Measurements from ENCODE around the gene IQGAP2. TPM values are rescaled to one million over a fixed set of nuclear protein-coding genes. Genes with fewer than 3 reads are reported as not detected.
"Not testable (repeated sequence)": the region's sequence is repeated elsewhere in the genome, so short reads cannot be mapped to it uniquely, and the experiment has no call there.

Gene IQGAP2
- polyA plus RNA-seq, 2 donors = 1.4 to 2.0 TPM

GRCh38 chr5:76369668-76370067 lies 33.4 kb upstream of the IQGAP2 start:
- not testable (repeated sequence) for H3K9me3 ChIP-seq (ENCODE audit: control insufficient read depth in 2 of 2, insufficient read depth in 1 of 2, low read depth in 1 of 2, low read length in 1 of 2); H3K36me3 ChIP-seq (ENCODE audit: control insufficient read depth in 2 of 2, insufficient read depth in 2 of 2, low read length in 1 of 2); H3K27ac ChIP-seq (ENCODE audit: low read depth in 2 of 2, low read length in 1 of 2); H3K27me3 ChIP-seq (ENCODE audit: control insufficient read depth in 1 of 2, insufficient read depth in 2 of 2, low read length in 2 of 2); H3K4me3 ChIP-seq (ENCODE audit: low read depth in 1 of 2, low read length in 2 of 2)
- 89 to 91% methylated on average over 7 of the region's 8 CpGs for WGBS, 2 donors
- H3K4me1 ChIP-seq (ENCODE audit: control insufficient read depth in 2 of 2, insufficient read depth in 2 of 2, low read length in 1 of 2) = peaks cover 2 to 10% of the 10 kb centered on the region in 2 donors

GRCh38 chr5:76371960-76372322 lies 31.1 kb upstream of the IQGAP2 start:
- no peaks in the 10 kb centered on the region for H3K36me3 ChIP-seq (ENCODE audit: control insufficient read depth in 2 of 2, insufficient read depth in 2 of 2, low read length in 1 of 2)
- WGBS, 2 donors = 40 to 48% methylated on average over 2 of the region's 2 CpGs
- peak overlapping the region; percentile 75 to 91 for H3K27ac ChIP-seq (ENCODE audit: low read depth in 2 of 2, low read length in 1 of 2)
- peaks cover 2 to 10% of the 10 kb centered on the region in 2 donors for H3K4me1 ChIP-seq (ENCODE audit: control insufficient read depth in 2 of 2, insufficient read depth in 2 of 2, low read length in 1 of 2)
- no peaks in the 10 kb centered on the region for H3K9me3 ChIP-seq (ENCODE audit: control insufficient read depth in 2 of 2, insufficient read depth in 1 of 2, low read depth in 1 of 2, low read length in 1 of 2)
- no peaks in the 10 kb centered on the region for H3K27me3 ChIP-seq (ENCODE audit: control insufficient read depth in 1 of 2, insufficient read depth in 2 of 2, low read length in 2 of 2)
- H3K4me3 ChIP-seq (ENCODE audit: low read depth in 1 of 2, low read length in 2 of 2) = no peak overlapping the region

GRCh38 chr5:76372323-76373054 lies 30.6 kb upstream of the IQGAP2 start:
- Histone ChIP-seq H3K27ac (ENCODE audit: low read depth in 2 of 2, low read length in 1 of 2) (peak overlapping the region; percentile 75 to 91), H3K4me1 (ENCODE audit: control insufficient read depth in 2 of 2, insufficient read depth in 2 of 2, low read length in 1 of 2) (peaks cover 2 to 10% of the 10 kb centered on the region in 2 donors), H3K9me3 (ENCODE audit: control insufficient read depth in 2 of 2, insufficient read depth in 1 of 2, low read depth in 1 of 2, low read length in 1 of 2) (no peaks in the 10 kb centered on the region), H3K36me3 (ENCODE audit: control insufficient read depth in 2 of 2, insufficient read depth in 2 of 2, low read length in 1 of 2) (no peaks in the 10 kb centered on the region), H3K4me3 (ENCODE audit: low read depth in 1 of 2, low read length in 2 of 2) (no peak overlapping the region), H3K27me3 (ENCODE audit: control insufficient read depth in 1 of 2, insufficient read depth in 2 of 2, low read length in 2 of 2) (no peaks in the 10 kb centered on the region)
- 54 to 58% methylated on average over 11 of the region's 11 CpGs for WGBS, 2 donors

GRCh38 chr5:76376148-76376865 lies 26.8 kb upstream of the IQGAP2 start:
- 88 to 90% methylated on average over 3 of the region's 3 CpGs for WGBS, 2 donors
- Histone ChIP-seq H3K9me3 (ENCODE audit: control insufficient read depth in 2 of 2, insufficient read depth in 1 of 2, low read depth in 1 of 2, low read length in 1 of 2) (no peaks in the 10 kb centered on the region), H3K27me3 (ENCODE audit: control insufficient read depth in 1 of 2, insufficient read depth in 2 of 2, low read length in 2 of 2) (no peaks in the 10 kb centered on the region), H3K27ac (ENCODE audit: low read depth in 2 of 2, low read length in 1 of 2) (no peak overlapping the region), H3K4me1 (ENCODE audit: control insufficient read depth in 2 of 2, insufficient read depth in 2 of 2, low read length in 1 of 2) (peaks cover 2 to 10% of the 10 kb centered on the region in 2 donors), H3K4me3 (ENCODE audit: low read depth in 1 of 2, low read length in 2 of 2) (no peak overlapping the region), H3K36me3 (ENCODE audit: control insufficient read depth in 2 of 2, insufficient read depth in 2 of 2, low read length in 1 of 2) (no peaks in the 10 kb centered on the region)

GRCh38 chr5:76376866-76377230 lies 26.2 kb upstream of the IQGAP2 start:
- H3K9me3 ChIP-seq (ENCODE audit: control insufficient read depth in 2 of 2, insufficient read depth in 1 of 2, low read depth in 1 of 2, low read length in 1 of 2) = no peaks in the 10 kb centered on the region
- H3K4me1 ChIP-seq (ENCODE audit: control insufficient read depth in 2 of 2, insufficient read depth in 2 of 2, low read length in 1 of 2) = peaks cover 2 to 10% of the 10 kb centered on the region in 2 donors
- H3K4me3 ChIP-seq (ENCODE audit: low read depth in 1 of 2, low read length in 2 of 2) = no peak overlapping the region
- 85 to 91% methylated on average over 3 of the region's 3 CpGs for WGBS, 2 donors
- H3K27me3 ChIP-seq (ENCODE audit: control insufficient read depth in 1 of 2, insufficient read depth in 2 of 2, low read length in 2 of 2) = no peaks in the 10 kb centered on the region
- H3K36me3 ChIP-seq (ENCODE audit: control insufficient read depth in 2 of 2, insufficient read depth in 2 of 2, low read length in 1 of 2) = no peaks in the 10 kb centered on the region
- no peak overlapping the region for H3K27ac ChIP-seq (ENCODE audit: low read depth in 2 of 2, low read length in 1 of 2)

- Histone ChIP-seq H3K4me3 (ENCODE audit: low read depth in 1 of 2, low read length in 2 of 2) (no peak overlapping the region), H3K36me3 (ENCODE audit: control insufficient read depth in 2 of 2, insufficient read depth in 2 of 2, low read length in 1 of 2) (no peaks in the 10 kb centered on the region), H3K4me1 (ENCODE audit: control insufficient read depth in 2 of 2, insufficient read depth in 2 of 2, low read length in 1 of 2) (no peaks in the 10 kb centered on the region), H3K27ac (ENCODE audit: low read depth in 2 of 2, low read length in 1 of 2) (no peak overlapping the region), H3K9me3 (ENCODE audit: control insufficient read depth in 2 of 2, insufficient read depth in 1 of 2, low read depth in 1 of 2, low read length in 1 of 2) (no peaks in the 10 kb centered on the region), H3K27me3 (ENCODE audit: control insufficient read depth in 1 of 2, insufficient read depth in 2 of 2, low read length in 2 of 2) (no peaks in the 10 kb centered on the region)
- WGBS, 2 donors = 94% methylated on average over 6 of the region's 6 CpGs
Measured at GRCh38 chr5:76378355-76378754, 24.7 kb upstream of the IQGAP2 start.

- Histone ChIP-seq H3K9me3 (ENCODE audit: control insufficient read depth in 2 of 2, insufficient read depth in 1 of 2, low read depth in 1 of 2, low read length in 1 of 2) (no peaks in the 10 kb centered on the region), H3K4me3 (ENCODE audit: low read depth in 1 of 2, low read length in 2 of 2) (no peak overlapping the region), H3K36me3 (ENCODE audit: control insufficient read depth in 2 of 2, insufficient read depth in 2 of 2, low read length in 1 of 2) (no peaks in the 10 kb centered on the region), H3K27me3 (ENCODE audit: control insufficient read depth in 1 of 2, insufficient read depth in 2 of 2, low read length in 2 of 2) (no peaks in the 10 kb centered on the region), H3K27ac (ENCODE audit: low read depth in 2 of 2, low read length in 1 of 2) (no peak overlapping the region), H3K4me1 (ENCODE audit: control insufficient read depth in 2 of 2, insufficient read depth in 2 of 2, low read length in 1 of 2) (no peaks in the 10 kb centered on the region)
- WGBS, 2 donors = 57 to 64% methylated on average over 5 of the region's 5 CpGs
Measured at GRCh38 chr5:76379316-76379715, 23.8 kb upstream of the IQGAP2 start.

- no peaks in the 10 kb centered on the region for H3K9me3 ChIP-seq (ENCODE audit: control insufficient read depth in 2 of 2, insufficient read depth in 1 of 2, low read depth in 1 of 2, low read length in 1 of 2)
- H3K4me1 ChIP-seq (ENCODE audit: control insufficient read depth in 2 of 2, insufficient read depth in 2 of 2, low read length in 1 of 2) = no peaks in the 10 kb centered on the region
- H3K4me3 ChIP-seq (ENCODE audit: low read depth in 1 of 2, low read length in 2 of 2) = no peak overlapping the region
- H3K36me3 ChIP-seq (ENCODE audit: control insufficient read depth in 2 of 2, insufficient read depth in 2 of 2, low read length in 1 of 2) = no peaks in the 10 kb centered on the region
- H3K27ac ChIP-seq (ENCODE audit: low read depth in 2 of 2, low read length in 1 of 2) = no peak overlapping the region
- no peaks in the 10 kb centered on the region for H3K27me3 ChIP-seq (ENCODE audit: control insufficient read depth in 1 of 2, insufficient read depth in 2 of 2, low read length in 2 of 2)
- 61 to 67% methylated on average over 1 of the region's 1 CpG for WGBS, 2 donors
Measured at GRCh38 chr5:76379855-76380254, 23.2 kb upstream of the IQGAP2 start.

- Histone ChIP-seq H3K27me3 (ENCODE audit: control insufficient read depth in 1 of 2, insufficient read depth in 2 of 2, low read length in 2 of 2) (no peaks in the 10 kb centered on the region), H3K4me1 (ENCODE audit: control insufficient read depth in 2 of 2, insufficient read depth in 2 of 2, low read length in 1 of 2) (no peaks in the 10 kb centered on the region), H3K36me3 (ENCODE audit: control insufficient read depth in 2 of 2, insufficient read depth in 2 of 2, low read length in 1 of 2) (no peaks in the 10 kb centered on the region), H3K9me3 (ENCODE audit: control insufficient read depth in 2 of 2, insufficient read depth in 1 of 2, low read depth in 1 of 2, low read length in 1 of 2) (no peaks in the 10 kb centered on the region), H3K27ac (ENCODE audit: low read depth in 2 of 2, low read length in 1 of 2) (no peak overlapping the region), H3K4me3 (ENCODE audit: low read depth in 1 of 2, low read length in 2 of 2) (no peak overlapping the region)
- 76 to 80% methylated on average over 7 of the region's 7 CpGs for WGBS, 2 donors
Measured at GRCh38 chr5:76380346-76381066, 22.6 kb upstream of the IQGAP2 start.

Data from esophagus (tissue), 2 donors.